ENCODE data around the gene JADE1.

Gene JADE1

DNA sequence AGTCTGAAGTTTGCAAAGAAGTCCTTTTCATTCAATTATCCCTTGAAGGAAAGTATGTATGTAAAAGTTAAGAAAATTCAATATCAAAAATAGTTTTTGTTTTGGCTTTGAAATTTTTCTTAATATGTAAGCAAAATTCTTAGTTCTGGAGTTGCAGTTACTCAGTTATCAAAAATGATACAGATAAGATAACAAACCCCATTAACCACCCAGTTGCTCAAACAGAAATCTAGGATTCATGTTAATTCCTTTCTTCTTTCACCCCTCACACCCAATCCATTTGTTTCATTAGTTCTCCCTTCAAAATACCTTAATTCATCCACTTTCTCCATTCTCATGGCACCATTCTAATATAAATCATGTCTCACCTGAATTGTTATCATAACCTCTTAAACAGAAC, 40.5 kb upstream of the JADE1 start:
- Histone ChIP-seq H3K4me3 (replicated peaks; ENCODE audit: insufficient read depth, low read length) (no peak overlapping the region), H3K27ac (replicated peaks) (no peak overlapping the region), H3K27me3 (ENCODE audit: insufficient read depth, poor library complexity, severe bottlenecking) (no peaks in the 10 kb centered on the region)
- TF ChIP-seq SPI1 (IDR thresholded peaks at IDR 0.05; ENCODE audit: borderline replicate concordance, low read depth) (no peak), GABPA (IDR thresholded peaks at IDR 0.05; ENCODE audit: low read depth) (no peak), POLR2AphosphoS5 (IDR thresholded peaks at IDR 0.05; ENCODE audit: low read depth) (no peak)
- TF ChIP-seq, protein P1, sequence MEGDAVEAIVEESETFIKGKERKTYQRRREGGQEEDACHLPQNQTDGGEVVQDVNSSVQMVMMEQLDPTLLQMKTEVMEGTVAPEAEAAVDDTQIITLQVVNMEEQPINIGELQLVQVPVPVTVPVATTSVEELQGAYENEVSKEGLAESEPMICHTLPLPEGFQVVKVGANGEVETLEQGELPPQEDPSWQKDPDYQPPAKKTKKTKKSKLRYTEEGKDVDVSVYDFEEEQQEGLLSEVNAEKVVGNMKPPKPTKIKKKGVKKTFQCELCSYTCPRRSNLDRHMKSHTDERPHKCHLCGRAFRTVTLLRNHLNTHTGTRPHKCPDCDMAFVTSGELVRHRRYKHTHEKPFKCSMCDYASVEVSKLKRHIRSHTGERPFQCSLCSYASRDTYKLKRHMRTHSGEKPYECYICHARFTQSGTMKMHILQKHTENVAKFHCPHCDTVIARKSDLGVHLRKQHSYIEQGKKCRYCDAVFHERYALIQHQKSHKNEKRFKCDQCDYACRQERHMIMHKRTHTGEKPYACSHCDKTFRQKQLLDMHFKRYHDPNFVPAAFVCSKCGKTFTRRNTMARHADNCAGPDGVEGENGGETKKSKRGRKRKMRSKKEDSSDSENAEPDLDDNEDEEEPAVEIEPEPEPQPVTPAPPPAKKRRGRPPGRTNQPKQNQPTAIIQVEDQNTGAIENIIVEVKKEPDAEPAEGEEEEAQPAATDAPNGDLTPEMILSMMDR (IDR thresholded peaks at IDR 0.05; ENCODE audit: insufficient read depth, low read length): no peak
- TF ChIP-seq, protein P2, sequence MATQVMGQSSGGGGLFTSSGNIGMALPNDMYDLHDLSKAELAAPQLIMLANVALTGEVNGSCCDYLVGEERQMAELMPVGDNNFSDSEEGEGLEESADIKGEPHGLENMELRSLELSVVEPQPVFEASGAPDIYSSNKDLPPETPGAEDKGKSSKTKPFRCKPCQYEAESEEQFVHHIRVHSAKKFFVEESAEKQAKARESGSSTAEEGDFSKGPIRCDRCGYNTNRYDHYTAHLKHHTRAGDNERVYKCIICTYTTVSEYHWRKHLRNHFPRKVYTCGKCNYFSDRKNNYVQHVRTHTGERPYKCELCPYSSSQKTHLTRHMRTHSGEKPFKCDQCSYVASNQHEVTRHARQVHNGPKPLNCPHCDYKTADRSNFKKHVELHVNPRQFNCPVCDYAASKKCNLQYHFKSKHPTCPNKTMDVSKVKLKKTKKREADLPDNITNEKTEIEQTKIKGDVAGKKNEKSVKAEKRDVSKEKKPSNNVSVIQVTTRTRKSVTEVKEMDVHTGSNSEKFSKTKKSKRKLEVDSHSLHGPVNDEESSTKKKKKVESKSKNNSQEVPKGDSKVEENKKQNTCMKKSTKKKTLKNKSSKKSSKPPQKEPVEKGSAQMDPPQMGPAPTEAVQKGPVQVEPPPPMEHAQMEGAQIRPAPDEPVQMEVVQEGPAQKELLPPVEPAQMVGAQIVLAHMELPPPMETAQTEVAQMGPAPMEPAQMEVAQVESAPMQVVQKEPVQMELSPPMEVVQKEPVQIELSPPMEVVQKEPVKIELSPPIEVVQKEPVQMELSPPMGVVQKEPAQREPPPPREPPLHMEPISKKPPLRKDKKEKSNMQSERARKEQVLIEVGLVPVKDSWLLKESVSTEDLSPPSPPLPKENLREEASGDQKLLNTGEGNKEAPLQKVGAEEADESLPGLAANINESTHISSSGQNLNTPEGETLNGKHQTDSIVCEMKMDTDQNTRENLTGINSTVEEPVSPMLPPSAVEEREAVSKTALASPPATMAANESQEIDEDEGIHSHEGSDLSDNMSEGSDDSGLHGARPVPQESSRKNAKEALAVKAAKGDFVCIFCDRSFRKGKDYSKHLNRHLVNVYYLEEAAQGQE (IDR thresholded peaks at IDR 0.05; ENCODE audit: insufficient replicate concordance, low read depth): no peak
- no peak for DNase-seq (ENCODE audit: low read depth in 1 of 2, low spot score in 1 of 2)

DNA sequence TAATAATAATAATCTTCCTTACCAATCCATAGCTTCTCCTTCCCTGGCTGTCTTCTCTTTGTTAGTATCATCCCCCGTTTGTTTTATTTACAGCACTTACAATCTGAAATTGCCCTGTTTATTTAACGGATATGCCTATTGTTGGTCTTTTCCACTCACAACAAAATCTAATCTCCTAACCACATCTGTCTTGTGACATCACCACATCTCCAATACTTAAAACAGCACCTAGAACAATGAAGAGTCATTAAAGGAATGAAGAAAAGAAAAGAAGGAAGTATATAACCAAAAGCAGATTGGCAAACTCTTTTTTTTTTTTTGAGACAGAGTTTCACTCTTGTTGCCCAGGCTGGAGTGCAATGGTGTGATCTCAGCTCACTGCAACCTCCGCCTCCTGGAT, 38.7 kb upstream of the JADE1 start:
- DNase-seq (ENCODE audit: low read depth in 1 of 2, low spot score in 1 of 2): no peak
- no peak overlapping the region for H3K4me3 ChIP-seq (replicated peaks; ENCODE audit: insufficient read depth, low read length)
- TF ChIP-seq GABPA (IDR thresholded peaks at IDR 0.05; ENCODE audit: low read depth) (no peak), SPI1 (IDR thresholded peaks at IDR 0.05; ENCODE audit: borderline replicate concordance, low read depth) (no peak), POLR2AphosphoS5 (IDR thresholded peaks at IDR 0.05; ENCODE audit: low read depth) (no peak)
- TF ChIP-seq, protein P1 (IDR thresholded peaks at IDR 0.05; ENCODE audit: insufficient read depth, low read length): no peak
- TF ChIP-seq, protein P2 (IDR thresholded peaks at IDR 0.05; ENCODE audit: insufficient replicate concordance, low read depth): no peak
- no peaks in the 10 kb centered on the region for H3K27me3 ChIP-seq (ENCODE audit: insufficient read depth, poor library complexity, severe bottlenecking)
- H3K27ac ChIP-seq (replicated peaks): no peak overlapping the region

DNA sequence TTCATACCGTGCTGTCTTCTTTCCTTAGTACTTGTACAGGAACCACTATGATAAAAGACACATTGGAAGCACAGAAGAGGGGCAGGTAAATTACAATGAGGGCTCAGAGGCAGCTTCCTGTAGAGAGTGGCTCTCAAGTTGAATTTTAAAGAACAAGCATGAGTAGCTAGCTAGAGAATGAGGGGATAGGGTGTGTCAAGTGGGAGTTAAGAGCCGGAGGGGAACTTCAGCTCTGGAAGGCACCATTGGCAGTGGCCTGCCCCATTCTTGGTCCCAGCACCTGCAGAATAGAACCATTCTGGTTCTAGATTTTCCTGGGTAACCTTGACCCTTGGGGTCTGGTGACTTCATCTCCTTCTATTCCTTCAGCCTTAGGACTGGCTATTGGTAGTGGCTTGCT, 34.0 kb upstream of the JADE1 start:
- H3K27me3 ChIP-seq (ENCODE audit: insufficient read depth, poor library complexity, severe bottlenecking): no peaks in the 10 kb centered on the region
- no peak overlapping the region for H3K27ac ChIP-seq (replicated peaks)
- TF ChIP-seq POLR2AphosphoS5 (IDR thresholded peaks at IDR 0.05; ENCODE audit: low read depth): no peak
- TF ChIP-seq, protein P2 (IDR thresholded peaks at IDR 0.05; ENCODE audit: insufficient replicate concordance, low read depth): no peak
- TF ChIP-seq, protein P1 (IDR thresholded peaks at IDR 0.05; ENCODE audit: insufficient read depth, low read length): no peak
- DNase-seq (ENCODE audit: low read depth in 1 of 2, low spot score in 1 of 2): no peak
- H3K4me3 ChIP-seq (replicated peaks; ENCODE audit: insufficient read depth, low read length): no peak overlapping the region

Measured in HL-60 (cell line).